Measurements from ENCODE around the gene RCN1. TPM values are rescaled to one million over a fixed set of nuclear protein-coding genes. Genes with fewer than 3 reads are reported as not detected.
A peak's percentile ranks its signal among the peaks of the same experiment; 100 is the strongest.

RCN1 gene
- total RNA-seq, 1 experiment from 2014 or later, result 155 TPM

GRCh38 chr11:32137263-32137662, 46.4 kb downstream of the RCN1 start:
- no TSS peak for BruUV-seq (replicated peaks)
- no peak overlapping the region for H3K4me3 Mint-ChIP-seq (ENCODE audit: unreplicated experiment)
- peak overlapping the region; percentile 3 for H3K27ac Mint-ChIP-seq (ENCODE audit: low read depth, unreplicated experiment)
- no peaks in the 10 kb centered on the region for H3K36me3 Mint-ChIP-seq (ENCODE audit: insufficient read depth, unreplicated experiment)
- DNase-seq (ENCODE audit: unreplicated experiment), result peak; percentile 80
- POLR2A ChIA-PET, result interaction anchor here (1.2 kb wide), 1 partner anchor 46 kb away, joined by 3 read pairs; no protein-coding TSS in a partner anchor
- intact Hi-C loops (cut with micrococcal nuclease), result loop anchor here (1.0 kb wide), 1 partner anchor 49 kb away; no protein-coding TSS in a partner anchor
- no peaks in the 10 kb centered on the region for H3K27me3 Mint-ChIP-seq (ENCODE audit: insufficient read depth, unreplicated experiment)
- CTCF ChIA-PET, result interaction anchor here (0.6 to 2.1 kb wide), 3 partner anchors 29 to 85 kb away, joined by 4 to 7 read pairs (median 5); no protein-coding TSS in a partner anchor
- peaks cover 13% of the 10 kb centered on the region for H3K4me1 Mint-ChIP-seq (ENCODE audit: insufficient read depth, unreplicated experiment)
- H3K9me3 Mint-ChIP-seq (ENCODE audit: unreplicated experiment), result no peaks in the 10 kb centered on the region
- no peak for TF ChIP-seq CTCF (IDR thresholded peaks at IDR 0.05; ENCODE audit: unreplicated experiment)

- Mint-ChIP-seq H3K4me1 (ENCODE audit: insufficient read depth, unreplicated experiment) (peaks cover 13% of the 10 kb centered on the region), H3K4me3 (ENCODE audit: unreplicated experiment) (no peak overlapping the region), H3K9me3 (ENCODE audit: unreplicated experiment) (no peaks in the 10 kb centered on the region), H3K27ac (ENCODE audit: low read depth, unreplicated experiment) (peak overlapping the region; percentile 3), H3K36me3 (ENCODE audit: insufficient read depth, unreplicated experiment) (no peaks in the 10 kb centered on the region), H3K27me3 (ENCODE audit: insufficient read depth, unreplicated experiment) (no peaks in the 10 kb centered on the region)
- BruUV-seq (replicated peaks), result no TSS peak
- DNase-seq (ENCODE audit: unreplicated experiment), result no peak
- TF ChIP-seq CTCF (IDR thresholded peaks at IDR 0.05; ENCODE audit: unreplicated experiment), result no peak
- intact Hi-C loops (cut with micrococcal nuclease), result loop anchor here (1.0 kb wide), 1 partner anchor 50 kb away; no protein-coding TSS in a partner anchor
- CTCF ChIA-PET, result interaction anchor here (0.6 to 2.1 kb wide), 3 partner anchors 28 to 179 kb away, joined by 3 to 7 read pairs (median 5); no protein-coding TSS in a partner anchor
- POLR2A ChIA-PET, result no interaction called here
Observed at GRCh38 chr11:32137869-32138268, 47.0 kb downstream of the RCN1 start.

- no peak for DNase-seq (ENCODE audit: unreplicated experiment)
- H3K9me3 Mint-ChIP-seq (ENCODE audit: unreplicated experiment), result no peaks in the 10 kb centered on the region
- no peaks in the 10 kb centered on the region for H3K27me3 Mint-ChIP-seq (ENCODE audit: insufficient read depth, unreplicated experiment)
- no TSS peak for BruUV-seq (replicated peaks)
- no peaks in the 10 kb centered on the region for H3K36me3 Mint-ChIP-seq (ENCODE audit: insufficient read depth, unreplicated experiment)
- H3K4me3 Mint-ChIP-seq (ENCODE audit: unreplicated experiment), result no peak overlapping the region
- peaks cover 13% of the 10 kb centered on the region for H3K4me1 Mint-ChIP-seq (ENCODE audit: insufficient read depth, unreplicated experiment)
- TF ChIP-seq CTCF (IDR thresholded peaks at IDR 0.05; ENCODE audit: unreplicated experiment), result no peak
- ChIA-PET CTCF (interaction anchor here (0.8 to 1.1 kb wide), 2 partner anchors 34 to 37 kb away, joined by 3 to 4 read pairs; no protein-coding TSS in a partner anchor), POLR2A (no interaction called here)
- no peak overlapping the region for H3K27ac Mint-ChIP-seq (ENCODE audit: low read depth, unreplicated experiment)
- intact Hi-C loops (cut with micrococcal nuclease), result no loop called here
Observed at GRCh38 chr11:32138902-32139301, 48.0 kb downstream of the RCN1 start.

- H3K4me1 Mint-ChIP-seq (ENCODE audit: insufficient read depth, unreplicated experiment), result peaks cover 13% of the 10 kb centered on the region
- no peaks in the 10 kb centered on the region for H3K27me3 Mint-ChIP-seq (ENCODE audit: insufficient read depth, unreplicated experiment)
- ChIA-PET CTCF (interaction anchor here (0.6 to 1.5 kb wide), 3 partner anchors 36 to 133 kb away, joined by 3 to 4 read pairs (median 3); no protein-coding TSS in a partner anchor), POLR2A (interaction anchor here (0.5 kb wide), 1 partner anchor 24 kb away, joined by 3 read pairs; no protein-coding TSS in a partner anchor)
- intact Hi-C loops (cut with micrococcal nuclease), result no loop called here
- no peak overlapping the region for H3K4me3 Mint-ChIP-seq (ENCODE audit: unreplicated experiment)
- BruUV-seq (replicated peaks), result no TSS peak
- DNase-seq (ENCODE audit: unreplicated experiment), result no peak
- no peaks in the 10 kb centered on the region for H3K36me3 Mint-ChIP-seq (ENCODE audit: insufficient read depth, unreplicated experiment)
- H3K9me3 Mint-ChIP-seq (ENCODE audit: unreplicated experiment), result no peaks in the 10 kb centered on the region
- H3K27ac Mint-ChIP-seq (ENCODE audit: low read depth, unreplicated experiment), result no peak overlapping the region
- no peak for TF ChIP-seq CTCF (IDR thresholded peaks at IDR 0.05; ENCODE audit: unreplicated experiment)
Observed at GRCh38 chr11:32139896-32140520, 49.1 kb downstream of the RCN1 start.

All from MCF 10A (cell line).